HUES64 (cell line): Measurements from ENCODE around the gene VDAC1.
"Not testable (repeated sequence)": the region's sequence is repeated elsewhere in the genome, so short reads cannot be mapped to it uniquely, and the experiment has no call there.

Experiments
- H3K27ac ChIP-seq: 2 replicates; pipeline ENCODE4 v1.7.0; 2013; ENCODE audit warnings: low read depth, low read length, inconsistent platforms
- H3K27me3 ChIP-seq: 2 replicates; pipeline ENCODE4 v1.6.1; 2013; ENCODE audit warnings: mild to moderate bottlenecking, low read length; ENCODE audit not compliant: insufficient read depth
- H3K36me3 ChIP-seq: 2 replicates; pipeline ENCODE4 v1.6.1; 2013; ENCODE audit warnings: mild to moderate bottlenecking, low read length; ENCODE audit not compliant: insufficient read depth
- H3K4me1 ChIP-seq: 2 replicates; pipeline ENCODE4 v1.6.1; 2013; ENCODE audit warnings: mild to moderate bottlenecking, low read length, moderate library complexity; ENCODE audit not compliant: insufficient read depth
- H3K4me3 ChIP-seq: 2 replicates; pipeline ENCODE4 v1.5.1; 2013; ENCODE audit warnings: mild to moderate bottlenecking, low read length, moderate library complexity
- H3K9ac ChIP-seq: 2 replicates; pipeline ENCODE4 v1.6.1; 2013; ENCODE audit warnings: mild to moderate bottlenecking, low read depth, low read length
- H3K9me3 ChIP-seq: 2 replicates; pipeline ENCODE4 v1.6.1; 2013; ENCODE audit warnings: low read depth, low read length; ENCODE audit not compliant: insufficient read depth
- WGBS: fragments of 150-250, 120-280 bp; methylation state at CpG from one replicate; pipeline ENCODE4 v1.1.7; 2013; ENCODE audit warnings: missing lambda C conversion rate; 5-methylcytosine and 5-hydroxymethylcytosine counted together

VDAC1 gene

DNA sequence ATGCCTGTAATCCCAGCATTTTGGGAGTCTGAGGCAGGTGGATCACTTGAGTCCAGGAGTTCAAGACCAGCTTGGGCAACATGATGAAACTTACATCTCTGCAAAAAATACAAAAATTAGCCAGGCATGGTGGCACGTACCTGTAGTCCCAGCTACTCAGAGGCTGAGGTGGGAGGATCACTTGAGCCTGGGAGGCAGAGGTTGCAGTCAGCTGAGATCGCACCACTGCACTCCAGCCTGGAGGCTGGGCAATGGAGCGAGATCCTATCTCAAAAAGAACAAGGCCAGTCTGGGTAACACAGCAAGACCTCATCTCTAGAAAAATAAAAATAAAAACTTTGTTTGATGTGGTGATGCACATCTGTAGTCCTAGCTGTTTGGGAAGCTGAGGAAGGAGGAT is 67.1 kb downstream of the VDAC1 start:
- H3K9me3 ChIP-seq, H3K36me3 ChIP-seq, H3K27me3 ChIP-seq, H3K9ac ChIP-seq, H3K4me1 ChIP-seq, H3K27ac ChIP-seq, H3K4me3 ChIP-seq: not testable (repeated sequence)
- 98% methylated on average over 3 of the region's 3 CpGs for WGBS

DNA sequence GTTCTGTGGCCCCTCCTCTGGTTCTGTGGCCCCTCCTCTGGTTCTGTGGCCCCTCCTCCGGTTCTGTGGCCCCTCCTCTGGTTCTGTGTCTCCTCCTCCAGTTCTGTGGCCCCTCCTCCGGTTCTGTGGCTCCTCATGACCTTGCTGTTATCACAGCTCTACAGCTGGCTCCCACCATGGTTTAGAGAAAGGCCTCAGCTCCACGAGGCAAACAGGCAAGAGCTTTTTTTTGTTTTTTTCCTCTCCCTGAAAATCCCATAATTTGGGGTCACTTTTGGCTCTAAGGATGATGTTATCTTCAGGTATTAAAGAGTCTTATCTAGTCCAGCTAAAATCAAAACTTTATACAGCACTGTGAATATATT is 68.1 kb downstream of the VDAC1 start:
- Histone ChIP-seq H3K9ac (no peak overlapping the region), H3K9me3 (no peaks in the 10 kb centered on the region), H3K4me3 (no peak overlapping the region), H3K36me3 (no peaks in the 10 kb centered on the region), H3K27ac (no peak overlapping the region), H3K27me3 (no peaks in the 10 kb centered on the region), H3K4me1 (no peaks in the 10 kb centered on the region)
- 82% methylated on average over 3 of the region's 3 CpGs for WGBS

DNA sequence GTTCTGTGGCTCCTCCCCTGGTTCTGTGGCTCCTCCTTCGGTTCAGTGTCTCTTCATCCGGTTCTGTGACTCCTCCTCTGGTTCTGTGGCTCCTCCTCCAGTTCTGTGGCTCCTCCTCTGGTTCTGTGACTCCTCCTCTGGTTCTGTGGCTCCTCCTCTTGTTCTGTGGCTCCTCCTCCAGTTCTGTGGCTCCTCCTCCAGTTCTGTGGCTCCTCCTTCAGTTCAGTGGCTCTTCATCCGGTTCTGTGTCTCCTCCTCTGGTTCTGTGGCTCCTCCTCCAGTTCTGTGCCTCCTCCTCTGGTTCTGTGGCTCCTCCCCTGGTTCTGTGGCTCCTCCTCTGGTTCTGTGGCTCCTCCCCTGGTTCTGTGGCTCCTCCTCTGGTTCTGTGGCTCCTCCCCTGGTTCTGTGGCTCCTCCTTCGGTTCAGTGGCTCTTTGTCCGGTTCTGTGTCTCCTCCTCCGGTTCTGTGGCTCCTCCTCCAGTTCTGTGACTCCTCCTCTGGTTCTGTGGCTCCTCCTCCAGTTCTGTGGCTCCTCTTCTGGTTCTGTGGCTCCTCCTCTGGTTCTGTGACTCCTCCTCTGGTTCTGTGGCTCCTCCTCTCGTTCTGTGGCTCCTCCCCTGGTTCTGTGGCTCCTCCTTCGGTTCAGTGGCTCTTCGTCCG is 68.7 kb downstream of the VDAC1 start:
- WGBS: 91% methylated on average over 10 of the region's 10 CpGs
- not testable (repeated sequence) for H3K4me3 ChIP-seq, H3K27me3 ChIP-seq, H3K9me3 ChIP-seq, H3K4me1 ChIP-seq, H3K36me3 ChIP-seq, H3K9ac ChIP-seq, H3K27ac ChIP-seq

DNA sequence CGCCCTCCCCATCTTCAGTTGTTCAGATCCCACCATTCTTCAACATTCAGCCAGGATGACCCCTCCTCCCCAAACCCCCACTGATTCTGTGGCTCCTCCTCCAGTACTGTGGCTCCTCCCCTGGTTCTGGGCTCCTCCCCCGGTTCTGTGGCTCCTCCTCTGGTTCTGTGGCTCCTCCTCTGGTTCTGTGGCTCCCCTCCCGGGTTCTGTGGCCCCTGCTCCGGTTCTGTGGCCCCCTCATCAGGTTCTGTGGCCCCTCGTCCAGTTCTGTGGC is 69.2 kb downstream of the VDAC1 start:
- Histone ChIP-seq H3K27ac (no peak overlapping the region), H3K27me3 (no peaks in the 10 kb centered on the region), H3K4me1 (no peaks in the 10 kb centered on the region), H3K4me3 (no peak overlapping the region), H3K9ac (no peak overlapping the region), H3K9me3 (no peaks in the 10 kb centered on the region), H3K36me3 (no peaks in the 10 kb centered on the region)
- WGBS: 89% methylated on average over 5 of the region's 5 CpGs

DNA sequence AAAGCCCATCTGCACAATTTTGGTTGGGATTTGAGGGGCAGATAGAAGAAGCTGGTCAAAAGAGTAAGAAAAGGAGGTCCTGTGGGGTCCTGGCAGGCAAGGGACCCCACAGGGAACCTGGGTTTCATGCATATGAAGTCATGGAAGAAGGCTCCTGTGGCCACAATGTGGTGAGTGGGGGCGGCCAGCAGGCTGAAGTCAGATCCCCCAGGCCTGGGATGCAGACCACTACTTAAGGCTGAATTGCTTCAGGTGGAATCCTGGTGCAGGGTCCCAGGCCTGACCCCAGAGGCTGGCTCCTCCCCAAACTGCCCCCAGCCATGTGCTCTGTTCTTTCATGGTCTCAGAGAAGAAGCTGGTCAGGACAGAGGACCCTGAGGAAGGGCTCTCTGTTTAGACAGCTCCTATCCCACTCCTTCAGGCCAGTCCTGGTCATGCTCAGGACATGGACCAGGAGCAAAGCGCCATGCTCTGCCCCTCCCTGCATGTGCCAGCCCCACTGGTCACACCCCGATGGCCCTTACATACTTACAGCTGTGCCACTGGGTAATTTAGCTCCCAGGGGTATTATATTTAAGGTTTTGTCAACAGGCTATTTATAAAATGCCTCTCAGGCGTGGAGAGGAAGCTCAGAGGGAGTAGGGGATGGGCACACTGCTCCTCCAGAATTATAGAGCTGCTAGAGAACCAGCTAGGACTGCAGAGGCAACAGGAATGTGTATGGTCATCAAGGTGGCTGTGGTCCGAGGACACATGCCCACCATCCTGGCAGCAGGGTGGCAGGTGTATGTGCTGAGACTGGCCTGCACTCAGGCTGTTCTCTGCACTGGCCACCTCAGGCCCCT is 69.7 kb downstream of the VDAC1 start:
- WGBS: 88% methylated on average over 5 of the region's 5 CpGs
- no peak overlapping the region for H3K4me3 ChIP-seq

DNA sequence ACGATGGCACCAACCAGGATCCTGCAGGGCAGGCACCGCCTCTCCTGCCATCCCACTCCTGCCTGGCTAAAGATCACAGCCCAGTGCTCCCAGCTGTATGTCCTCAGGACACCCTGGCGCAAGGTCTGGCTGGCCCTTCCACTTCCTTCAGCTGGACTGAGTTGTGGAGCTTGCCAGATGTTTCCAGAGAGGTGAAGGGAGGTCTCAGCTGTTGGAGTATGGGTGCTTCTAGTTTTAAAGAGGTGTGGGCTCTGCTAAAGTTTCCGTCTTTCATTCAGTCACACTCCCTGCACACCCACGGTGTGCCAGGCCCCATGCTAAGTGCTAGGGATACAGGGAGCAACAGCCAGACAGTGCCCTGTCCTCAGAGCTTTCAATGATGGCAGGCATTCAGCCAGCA is 70.5 kb downstream of the VDAC1 start:
- no peak overlapping the region for H3K9ac ChIP-seq
- no peaks in the 10 kb centered on the region for H3K9me3 ChIP-seq
- H3K36me3 ChIP-seq: no peaks in the 10 kb centered on the region
- H3K4me1 ChIP-seq: no peaks in the 10 kb centered on the region
- no peaks in the 10 kb centered on the region for H3K27me3 ChIP-seq
- H3K4me3 ChIP-seq: no peak overlapping the region
- 91% methylated on average over 5 of the region's 5 CpGs for WGBS
- no peak overlapping the region for H3K27ac ChIP-seq

More for the DNA sequence above, 69.7 kb downstream of the VDAC1 start:
- no peaks in the 10 kb centered on the region for H3K4me1 ChIP-seq
- H3K36me3 ChIP-seq: no peaks in the 10 kb centered on the region
- no peaks in the 10 kb centered on the region for H3K27me3 ChIP-seq
- H3K9me3 ChIP-seq: no peaks in the 10 kb centered on the region
- no peak overlapping the region for H3K9ac ChIP-seq
- H3K27ac ChIP-seq: no peak overlapping the region

DNA sequence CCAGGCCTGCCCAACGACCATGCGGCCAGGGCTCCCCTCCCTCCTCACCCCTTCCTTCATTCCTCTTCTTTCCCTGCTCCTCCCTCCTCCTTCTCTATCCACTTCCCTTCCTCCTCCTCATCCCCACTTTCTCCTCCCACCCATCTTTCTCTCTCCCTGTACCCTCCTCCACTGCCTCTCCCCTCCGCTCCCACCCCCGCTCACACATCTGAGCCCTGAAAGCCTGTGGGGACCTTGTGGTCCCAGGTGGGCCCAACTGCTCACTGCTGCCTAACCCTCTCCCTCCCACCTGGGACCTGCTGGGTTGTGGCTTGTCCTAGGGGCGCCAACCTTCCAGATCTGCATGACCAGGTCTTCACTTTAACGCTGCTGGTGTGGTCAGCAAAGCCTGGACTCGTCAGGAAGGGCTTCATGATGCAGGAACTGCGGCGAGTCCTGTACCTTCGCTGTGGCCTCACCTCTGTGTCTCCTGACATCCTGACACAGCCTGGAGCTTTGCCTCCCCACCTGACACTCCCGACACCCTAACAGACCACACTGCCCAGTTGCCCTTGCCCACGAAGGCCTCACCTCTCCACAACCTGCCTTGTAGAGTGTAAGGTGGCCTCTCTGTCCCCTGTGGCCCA is 71.0 kb downstream of the VDAC1 start:
- Histone ChIP-seq H3K4me1 (no peaks in the 10 kb centered on the region), H3K27ac (no peak overlapping the region), H3K36me3 (no peaks in the 10 kb centered on the region), H3K9me3 (no peaks in the 10 kb centered on the region), H3K9ac (no peak overlapping the region), H3K27me3 (no peaks in the 10 kb centered on the region), H3K4me3 (no peak overlapping the region)
- WGBS: 87% methylated on average over 12 of the region's 12 CpGs

DNA sequence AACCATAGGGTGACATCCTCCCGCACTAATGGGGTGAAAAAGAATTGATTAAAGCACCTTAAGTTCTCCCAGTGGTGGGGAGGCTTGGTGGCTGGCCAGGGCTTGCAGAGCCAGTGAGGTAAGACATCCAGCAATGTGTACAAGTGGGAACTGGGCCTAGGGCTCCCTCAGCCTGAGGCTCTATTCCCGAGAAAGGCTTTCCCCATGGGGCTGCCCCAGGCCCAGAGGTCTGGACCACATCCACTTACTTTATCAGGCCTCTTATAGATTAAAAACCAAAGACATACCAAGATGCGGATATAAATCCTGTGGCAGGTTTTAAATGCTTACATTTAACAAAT is 71.6 kb downstream of the VDAC1 start:
- WGBS: 82% methylated on average over 3 of the region's 3 CpGs
- Histone ChIP-seq H3K27ac (no peak overlapping the region), H3K27me3 (no peaks in the 10 kb centered on the region), H3K9ac (no peak overlapping the region), H3K9me3 (no peaks in the 10 kb centered on the region), H3K36me3 (no peaks in the 10 kb centered on the region), H3K4me3 (no peak overlapping the region), H3K4me1 (no peaks in the 10 kb centered on the region)

DNA sequence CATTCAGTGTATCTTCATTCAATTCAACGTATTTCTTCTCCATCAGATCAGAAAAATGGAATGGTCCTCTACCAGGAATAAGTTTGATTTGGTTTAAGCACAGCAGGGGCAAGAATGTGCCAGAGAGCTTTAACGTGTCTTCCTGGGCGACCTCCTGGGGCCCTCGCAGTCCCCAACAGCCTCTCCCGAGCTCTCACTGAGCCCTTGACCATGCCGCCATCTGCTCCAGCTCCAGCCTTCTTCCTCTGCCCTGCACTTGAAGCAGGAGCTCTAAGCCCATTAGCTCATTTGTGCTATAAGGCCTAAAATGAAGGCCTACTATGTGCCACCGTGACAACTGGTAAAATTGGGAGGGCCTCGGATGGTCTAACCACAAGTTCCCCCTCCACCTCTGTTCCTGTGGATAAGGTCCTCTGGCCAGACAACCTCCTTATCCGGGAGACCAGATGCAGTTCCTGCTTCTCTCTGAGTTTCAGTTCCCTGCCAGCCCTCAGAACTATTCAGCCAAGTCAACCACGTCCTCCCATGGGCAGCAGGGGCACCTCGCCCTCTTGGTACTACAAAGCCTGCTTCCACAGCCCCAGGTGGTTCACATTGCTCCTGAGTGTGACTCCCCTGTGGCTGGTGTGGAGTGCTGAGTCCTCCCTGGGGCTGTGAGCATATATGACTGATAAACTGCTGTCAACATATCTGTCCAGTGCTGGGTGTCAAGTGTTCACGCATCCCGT is 72.2 kb downstream of the VDAC1 start:
- WGBS: 92% methylated on average over 13 of the region's 13 CpGs
- H3K4me3 ChIP-seq: no peak overlapping the region
- H3K4me1 ChIP-seq: no peaks in the 10 kb centered on the region
- H3K9me3 ChIP-seq: no peaks in the 10 kb centered on the region
- H3K9ac ChIP-seq: no peak overlapping the region
- H3K36me3 ChIP-seq: no peaks in the 10 kb centered on the region
- no peaks in the 10 kb centered on the region for H3K27me3 ChIP-seq
- no peak overlapping the region for H3K27ac ChIP-seq

DNA sequence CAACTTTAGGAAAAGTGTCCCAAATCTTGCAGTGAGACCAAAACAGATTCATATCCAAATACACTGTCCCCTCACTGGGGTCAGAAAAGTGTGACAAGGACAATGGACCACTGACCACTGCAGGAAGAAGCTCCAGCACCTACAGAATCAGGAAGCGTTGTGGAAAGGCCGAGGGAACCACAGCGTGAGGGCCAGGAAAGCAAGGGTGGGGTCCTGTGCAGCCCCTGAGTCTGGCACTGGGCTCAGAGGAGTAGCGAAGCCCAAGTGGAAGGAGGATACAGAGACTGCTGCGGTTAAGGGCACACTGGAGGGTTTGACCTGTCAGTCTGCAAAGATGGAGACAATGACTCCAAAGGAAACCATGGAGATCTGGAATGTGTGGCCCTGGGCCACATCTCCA is 73.2 kb downstream of the VDAC1 start:
- Histone ChIP-seq H3K27ac (no peak overlapping the region), H3K9me3 (no peaks in the 10 kb centered on the region), H3K4me3 (no peak overlapping the region), H3K9ac (no peak overlapping the region), H3K4me1 (no peaks in the 10 kb centered on the region), H3K27me3 (no peaks in the 10 kb centered on the region), H3K36me3 (no peaks in the 10 kb centered on the region)
- WGBS: 98% methylated on average over 5 of the region's 5 CpGs

DNA sequence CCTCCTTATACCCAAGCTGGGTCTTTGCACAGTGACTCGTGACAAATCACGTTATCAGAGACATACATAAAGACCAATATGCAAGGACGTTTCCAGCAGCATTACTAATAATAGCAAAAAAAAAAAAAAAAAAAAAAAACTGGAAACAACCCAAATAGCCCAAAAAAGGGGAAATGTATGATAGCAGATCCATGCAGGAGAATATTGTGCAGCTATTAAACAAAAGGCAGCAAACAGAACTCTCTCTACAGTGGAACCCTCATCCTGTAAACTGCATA is 74.0 kb downstream of the VDAC1 start:
- H3K4me1 ChIP-seq: no peaks in the 10 kb centered on the region

More for the DNA sequence above, 74.0 kb downstream of the VDAC1 start:
- H3K27me3 ChIP-seq: no peaks in the 10 kb centered on the region
- H3K36me3 ChIP-seq: no peaks in the 10 kb centered on the region
- H3K4me3 ChIP-seq: no peak overlapping the region
- WGBS: 94% methylated on average over 2 of the region's 3 CpGs
- no peak overlapping the region for H3K27ac ChIP-seq
- H3K9ac ChIP-seq: no peak overlapping the region
- no peaks in the 10 kb centered on the region for H3K9me3 ChIP-seq
